GM10266 (cell line): ENCODE data around the gene GAS2.

ENCODE experiments used
- DNase-seq: peaks from one replicate; pipeline ENCODE4 v3.0.0; 2012; ENCODE audit errors: extremely low spot score
- TF ChIP-seq, protein P1 (sequence below): IDR thresholded peaks from 2 replicates; pipeline ENCODE4 v1.5.1; 2012; ENCODE audit warnings: mild to moderate bottlenecking, low read depth; ENCODE audit not compliant: control insufficient read depth, insufficient read depth; ENCODE audit errors: missing control alignments

GAS2 gene

GRCh38 chr11:22859756-22860155 lies 193.3 kb downstream of the GAS2 start:
- no peak for DNase-seq
- TF ChIP-seq, protein P1, sequence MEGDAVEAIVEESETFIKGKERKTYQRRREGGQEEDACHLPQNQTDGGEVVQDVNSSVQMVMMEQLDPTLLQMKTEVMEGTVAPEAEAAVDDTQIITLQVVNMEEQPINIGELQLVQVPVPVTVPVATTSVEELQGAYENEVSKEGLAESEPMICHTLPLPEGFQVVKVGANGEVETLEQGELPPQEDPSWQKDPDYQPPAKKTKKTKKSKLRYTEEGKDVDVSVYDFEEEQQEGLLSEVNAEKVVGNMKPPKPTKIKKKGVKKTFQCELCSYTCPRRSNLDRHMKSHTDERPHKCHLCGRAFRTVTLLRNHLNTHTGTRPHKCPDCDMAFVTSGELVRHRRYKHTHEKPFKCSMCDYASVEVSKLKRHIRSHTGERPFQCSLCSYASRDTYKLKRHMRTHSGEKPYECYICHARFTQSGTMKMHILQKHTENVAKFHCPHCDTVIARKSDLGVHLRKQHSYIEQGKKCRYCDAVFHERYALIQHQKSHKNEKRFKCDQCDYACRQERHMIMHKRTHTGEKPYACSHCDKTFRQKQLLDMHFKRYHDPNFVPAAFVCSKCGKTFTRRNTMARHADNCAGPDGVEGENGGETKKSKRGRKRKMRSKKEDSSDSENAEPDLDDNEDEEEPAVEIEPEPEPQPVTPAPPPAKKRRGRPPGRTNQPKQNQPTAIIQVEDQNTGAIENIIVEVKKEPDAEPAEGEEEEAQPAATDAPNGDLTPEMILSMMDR = no peak

DNA sequence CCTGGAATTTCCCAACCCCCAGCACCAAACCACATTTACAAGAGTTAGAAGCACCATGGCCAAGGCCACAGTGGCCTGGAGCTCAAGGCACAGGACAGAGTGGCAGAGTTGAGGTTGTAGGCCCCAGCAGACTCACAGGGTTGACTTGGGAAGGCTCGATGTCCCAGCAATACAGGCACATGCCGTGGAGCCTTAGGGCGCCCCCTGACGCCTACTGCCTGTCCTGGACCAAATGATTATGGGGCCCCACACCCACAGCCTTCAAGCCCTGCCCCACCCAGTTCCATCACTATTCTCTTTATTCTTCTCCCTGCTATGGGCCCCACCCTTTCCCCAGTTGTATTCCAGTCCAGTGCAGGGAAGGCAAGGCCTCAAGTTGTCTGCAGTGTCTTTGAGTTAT lies 193.8 kb downstream of the GAS2 start, which contains the start of gene CCDC179:
Gene CCDC179 (minus strand): TSS at position 234 of the 400 bp plus-strand sequence. CDS start 53 bp downstream, at position 181.
- DNase-seq = no peak
- TF ChIP-seq, protein P1 = no peak
